OCI-LY3 (cell line): ENCODE data around the gene FOSL2.

Source experiments
- EZH2phosphoT487 ChIP-seq: fragments of 200-600 bp; shearing (Covaris generic); IDR thresholded peaks from 2 replicates; pipeline ENCODE4 v1.6.1; 2018; ENCODE audit warnings: antibody characterized with exemption, mixed run types, low read depth
- TF ChIP-seq, protein P1 (sequence below): fragments of 200-600, 300-600 bp; sonication (generic); IDR thresholded peaks from 2 replicates; pipeline ENCODE4 v1.5.1; 2014; ENCODE audit warnings: antibody characterized with exemption, low read length, low read depth

DNA sequence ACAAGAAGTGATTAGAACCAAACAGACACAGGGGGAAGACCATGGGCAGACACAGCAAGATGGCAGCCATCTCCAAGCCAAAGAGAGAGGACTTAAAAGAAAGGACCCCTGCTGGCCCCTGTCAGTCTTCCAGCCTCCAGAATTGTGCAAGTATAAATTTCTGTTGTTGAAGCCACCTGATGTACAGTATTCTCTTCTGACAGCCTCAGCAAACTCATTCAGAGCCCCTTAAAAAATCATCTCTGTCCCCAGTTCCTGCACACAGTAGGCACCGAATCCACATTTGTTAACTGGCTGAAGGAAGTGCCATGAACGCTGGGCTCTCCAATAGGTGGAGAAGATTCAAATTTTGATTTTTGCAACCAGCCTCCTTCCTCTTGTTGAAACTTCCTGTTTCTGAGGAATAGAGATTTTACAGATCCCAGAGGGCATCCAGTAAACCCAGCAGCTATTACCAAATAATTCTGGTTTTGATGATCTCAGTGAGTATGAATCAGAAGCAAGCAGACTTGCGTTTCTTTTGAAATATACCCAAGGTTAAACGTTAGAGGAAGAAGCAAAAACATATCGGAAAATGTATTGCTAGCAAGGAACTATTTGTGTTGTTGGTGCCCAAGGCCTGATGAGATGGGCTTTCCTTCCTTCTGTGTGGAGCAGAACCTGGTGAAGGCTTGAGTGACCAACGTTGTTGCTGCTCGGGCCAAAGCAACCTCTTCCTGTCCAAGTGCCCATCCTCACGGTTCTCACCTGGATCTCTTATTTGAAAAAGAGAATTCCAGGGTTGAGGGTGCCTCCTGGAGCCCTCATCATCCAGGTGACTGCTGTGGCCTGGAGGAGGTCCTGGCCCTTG, 55.5 kb downstream of the FOSL2 start:
- TF ChIP-seq, protein P1, sequence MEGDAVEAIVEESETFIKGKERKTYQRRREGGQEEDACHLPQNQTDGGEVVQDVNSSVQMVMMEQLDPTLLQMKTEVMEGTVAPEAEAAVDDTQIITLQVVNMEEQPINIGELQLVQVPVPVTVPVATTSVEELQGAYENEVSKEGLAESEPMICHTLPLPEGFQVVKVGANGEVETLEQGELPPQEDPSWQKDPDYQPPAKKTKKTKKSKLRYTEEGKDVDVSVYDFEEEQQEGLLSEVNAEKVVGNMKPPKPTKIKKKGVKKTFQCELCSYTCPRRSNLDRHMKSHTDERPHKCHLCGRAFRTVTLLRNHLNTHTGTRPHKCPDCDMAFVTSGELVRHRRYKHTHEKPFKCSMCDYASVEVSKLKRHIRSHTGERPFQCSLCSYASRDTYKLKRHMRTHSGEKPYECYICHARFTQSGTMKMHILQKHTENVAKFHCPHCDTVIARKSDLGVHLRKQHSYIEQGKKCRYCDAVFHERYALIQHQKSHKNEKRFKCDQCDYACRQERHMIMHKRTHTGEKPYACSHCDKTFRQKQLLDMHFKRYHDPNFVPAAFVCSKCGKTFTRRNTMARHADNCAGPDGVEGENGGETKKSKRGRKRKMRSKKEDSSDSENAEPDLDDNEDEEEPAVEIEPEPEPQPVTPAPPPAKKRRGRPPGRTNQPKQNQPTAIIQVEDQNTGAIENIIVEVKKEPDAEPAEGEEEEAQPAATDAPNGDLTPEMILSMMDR: no peak
- TF ChIP-seq EZH2phosphoT487: no peak
